ENCODE measurements around the gene TMEM156.

GRCh38 chr4:38928974-38929373, 103.2 kb downstream of the TMEM156 start:
- TF ChIP-seq CTCF (IDR thresholded peaks at IDR 0.05; ENCODE audit: insufficient read depth, low read length, poor library complexity, severe bottlenecking): no peak
- no peak for TF ChIP-seq EZH2phosphoT487 (conservative IDR thresholded peaks at IDR 0.05; ENCODE audit: low read length)

All from SU-DHL-6 (cell line).